ENCODE measurements around the gene ATP7B.

Gene ATP7B

DNA sequence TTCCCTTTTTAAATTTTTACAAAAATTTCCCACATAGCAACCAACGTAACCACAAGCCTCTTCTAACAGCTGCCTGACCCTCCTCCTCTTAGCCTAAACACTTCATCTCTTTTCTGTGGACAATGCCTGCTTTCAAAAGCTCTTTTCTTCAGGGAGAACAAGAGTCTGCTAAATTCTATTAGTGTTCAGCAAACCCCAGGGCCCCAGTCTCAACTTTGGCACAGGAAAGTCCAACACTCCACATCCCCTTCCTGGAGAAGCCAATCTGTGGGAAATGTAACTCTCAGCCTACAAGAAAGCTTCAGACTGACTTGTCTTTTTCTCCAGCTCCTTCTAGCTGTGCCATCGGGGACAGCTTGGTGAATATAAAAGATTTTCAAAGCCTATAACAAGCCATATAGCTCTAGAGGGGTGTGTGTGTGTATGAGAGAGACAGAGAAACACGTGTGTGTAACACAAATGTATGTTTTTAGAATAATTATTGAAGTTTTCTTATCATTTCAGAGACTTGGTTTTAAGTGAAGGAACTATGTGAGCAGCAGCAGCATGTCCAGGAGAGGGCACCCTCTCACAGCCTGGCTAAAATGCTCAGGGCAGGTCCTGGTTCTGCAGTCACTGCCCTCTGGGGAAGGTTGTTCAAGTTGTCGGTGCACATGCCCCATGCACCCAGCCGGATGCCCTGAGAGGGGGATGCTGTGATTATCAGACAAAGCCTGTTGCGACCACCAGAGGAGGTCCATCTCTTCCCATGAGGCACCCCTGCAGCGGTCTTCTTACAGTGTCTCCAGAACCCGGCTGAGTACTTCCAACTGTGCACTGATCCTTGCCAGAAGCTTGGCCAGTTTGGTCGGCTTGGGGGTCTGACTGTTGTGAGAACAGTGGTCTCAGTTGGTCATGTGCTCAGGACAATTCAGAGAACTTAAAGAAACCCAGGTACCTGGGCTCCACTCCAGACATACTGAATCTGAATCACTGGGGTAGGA, 115.1 kb downstream of the ATP7B start:
- Histone ChIP-seq H3K27ac (ENCODE audit: insufficient read depth in 1 of 2, low read depth in 1 of 2, low read length in 2 of 2, poor library complexity in 1 of 2, severe bottlenecking in 2 of 2) (no peak overlapping the region), H3K4me3 (ENCODE audit: control insufficient read depth in 1 of 7, extremely low read depth in 1 of 7, insufficient read depth in 4 of 7, low read depth in 2 of 7, low read length in 6 of 7) (peak overlapping the region in 1 of 7 experiments; percentile 35), H3K9me3 (ENCODE audit: control extremely low read depth in 1 of 5, control insufficient read depth in 4 of 5, insufficient read depth in 2 of 5, low read depth in 1 of 5, low read length in 4 of 5) (no peaks in the 10 kb centered on the region), H3K27me3 (replicated peaks in 2 of 5; ENCODE audit: control insufficient read depth in 4 of 5, insufficient read depth in 5 of 5, low read length in 4 of 5) (no peaks in the 10 kb centered on the region), H3K36me3 (ENCODE audit: control insufficient read depth in 4 of 4, insufficient read depth in 4 of 4, low read length in 3 of 4) (no peaks in the 10 kb centered on the region), H3K4me1 (ENCODE audit: control extremely low read depth in 1 of 4, control insufficient read depth in 4 of 4, insufficient read depth in 4 of 4, low read length in 3 of 4) (peaks cover 0 to 34% (median 3%) of the 10 kb centered on the region in 4 experiments)
- 49% methylated on average over 6 of the region's 9 CpGs for WGBS (ENCODE audit: insufficient coverage)
- POLR2A ChIA-PET, result interaction anchor here (1.0 kb wide), 1 partner anchor 309 kb away, joined by 3 read pairs; no protein-coding TSS in a partner anchor
- CTCF ChIA-PET, result interaction anchor here (0.7 to 7.4 kb wide), 37 partner anchors 10 to 305 kb away, joined by 3 to 57 read pairs (median 4); partner anchors contain the start of gene NEK5
- DNase-seq, result peak; percentile 72 to 84 (median 78)

GRCh38 chr13:51894239-51894638, 117.0 kb downstream of the ATP7B start:
- no peaks in the 10 kb centered on the region for H3K27me3 ChIP-seq (replicated peaks in 2 of 5; ENCODE audit: control insufficient read depth in 4 of 5, insufficient read depth in 5 of 5, low read length in 4 of 5)
- CTCF ChIA-PET, result interaction anchor here (1.0 to 7.4 kb wide), 11 partner anchors 11 to 237 kb away, joined by 3 to 57 read pairs (median 7); partner anchors contain the start of gene NEK5
- WGBS (ENCODE audit: insufficient coverage), result 98% methylated on average over 4 of the region's 4 CpGs
- DNase-seq, result no peak
- no peaks in the 10 kb centered on the region for H3K36me3 ChIP-seq (ENCODE audit: control insufficient read depth in 4 of 4, insufficient read depth in 4 of 4, low read length in 3 of 4)
- H3K9me3 ChIP-seq (ENCODE audit: control extremely low read depth in 1 of 5, control insufficient read depth in 4 of 5, insufficient read depth in 2 of 5, low read depth in 1 of 5, low read length in 4 of 5), result no peaks in the 10 kb centered on the region
- H3K27ac ChIP-seq (ENCODE audit: insufficient read depth in 1 of 2, low read depth in 1 of 2, low read length in 2 of 2, poor library complexity in 1 of 2, severe bottlenecking in 2 of 2), result no peak overlapping the region
- H3K4me1 ChIP-seq (ENCODE audit: control extremely low read depth in 1 of 4, control insufficient read depth in 4 of 4, insufficient read depth in 4 of 4, low read length in 3 of 4), result peaks cover 0 to 21% (median 3%) of the 10 kb centered on the region in 4 experiments
- H3K4me3 ChIP-seq (ENCODE audit: control insufficient read depth in 1 of 7, extremely low read depth in 1 of 7, insufficient read depth in 4 of 7, low read depth in 2 of 7, low read length in 6 of 7), result no peak overlapping the region
- POLR2A ChIA-PET, result interaction anchor here (0.6 kb wide), 1 partner anchor 1591 kb away, joined by 4 read pairs; no protein-coding TSS in a partner anchor

- ChIA-PET POLR2A (no interaction called here), CTCF (interaction anchor here (0.6 to 7.4 kb wide), 13 partner anchors 9 to 458 kb away, joined by 3 to 57 read pairs (median 4); partner anchors contain the start of gene NEK5)
- H3K4me3 ChIP-seq (ENCODE audit: control insufficient read depth in 1 of 7, extremely low read depth in 1 of 7, insufficient read depth in 4 of 7, low read depth in 2 of 7, low read length in 6 of 7), result no peak overlapping the region
- peaks cover 0 to 21% (median 3%) of the 10 kb centered on the region in 4 experiments for H3K4me1 ChIP-seq (ENCODE audit: control extremely low read depth in 1 of 4, control insufficient read depth in 4 of 4, insufficient read depth in 4 of 4, low read length in 3 of 4)
- DNase-seq, result no peak
- H3K27me3 ChIP-seq (replicated peaks in 2 of 5; ENCODE audit: control insufficient read depth in 4 of 5, insufficient read depth in 5 of 5, low read length in 4 of 5), result no peaks in the 10 kb centered on the region
- no peak overlapping the region for H3K27ac ChIP-seq (ENCODE audit: insufficient read depth in 1 of 2, low read depth in 1 of 2, low read length in 2 of 2, poor library complexity in 1 of 2, severe bottlenecking in 2 of 2)
- no peaks in the 10 kb centered on the region for H3K9me3 ChIP-seq (ENCODE audit: control extremely low read depth in 1 of 5, control insufficient read depth in 4 of 5, insufficient read depth in 2 of 5, low read depth in 1 of 5, low read length in 4 of 5)
- 51% methylated on average over 3 of the region's 3 CpGs for WGBS (ENCODE audit: insufficient coverage)
- H3K36me3 ChIP-seq (ENCODE audit: control insufficient read depth in 4 of 4, insufficient read depth in 4 of 4, low read length in 3 of 4), result no peaks in the 10 kb centered on the region
Measured at GRCh38 chr13:51892657-51893056, 118.6 kb downstream of the ATP7B start.

GRCh38 chr13:51887468-51887867, 123.8 kb downstream of the ATP7B start:
- Histone ChIP-seq H3K4me1 (ENCODE audit: control extremely low read depth in 1 of 4, control insufficient read depth in 4 of 4, insufficient read depth in 4 of 4, low read length in 3 of 4) (peaks cover 0 to 2% (median 0%) of the 10 kb centered on the region in 4 experiments), H3K36me3 (ENCODE audit: control insufficient read depth in 4 of 4, insufficient read depth in 4 of 4, low read length in 3 of 4) (no peaks in the 10 kb centered on the region), H3K9me3 (ENCODE audit: control extremely low read depth in 1 of 5, control insufficient read depth in 4 of 5, insufficient read depth in 2 of 5, low read depth in 1 of 5, low read length in 4 of 5) (peaks cover 0 to 13% (median 6%) of the 10 kb centered on the region in 5 experiments), H3K27ac (ENCODE audit: insufficient read depth in 1 of 2, low read depth in 1 of 2, low read length in 2 of 2, poor library complexity in 1 of 2, severe bottlenecking in 2 of 2) (no peak overlapping the region), H3K4me3 (ENCODE audit: control insufficient read depth in 1 of 7, extremely low read depth in 1 of 7, insufficient read depth in 4 of 7, low read depth in 2 of 7, low read length in 6 of 7) (no peak overlapping the region), H3K27me3 (replicated peaks in 2 of 5; ENCODE audit: control insufficient read depth in 4 of 5, insufficient read depth in 5 of 5, low read length in 4 of 5) (no peaks in the 10 kb centered on the region)
- ChIA-PET POLR2A (no interaction called here), CTCF (interaction anchor here (2.1 kb wide), 1 partner anchor 8 kb away, joined by 10 read pairs; no protein-coding TSS in a partner anchor)
- 80% methylated on average over 1 of the region's 2 CpGs for WGBS (ENCODE audit: insufficient coverage)
- no peak for DNase-seq

- ChIA-PET POLR2A (no interaction called here), CTCF (interaction anchor here (2.1 kb wide), 1 partner anchor 10 kb away, joined by 10 read pairs; no protein-coding TSS in a partner anchor)
- DNase-seq, result no peak
- H3K27ac ChIP-seq (ENCODE audit: insufficient read depth in 1 of 2, low read depth in 1 of 2, low read length in 2 of 2, poor library complexity in 1 of 2, severe bottlenecking in 2 of 2), result no peak overlapping the region
- H3K4me3 ChIP-seq (ENCODE audit: control insufficient read depth in 1 of 7, extremely low read depth in 1 of 7, insufficient read depth in 4 of 7, low read depth in 2 of 7, low read length in 6 of 7), result no peak overlapping the region
- H3K36me3 ChIP-seq (ENCODE audit: control insufficient read depth in 4 of 4, insufficient read depth in 4 of 4, low read length in 3 of 4), result no peaks in the 10 kb centered on the region
- H3K9me3 ChIP-seq (ENCODE audit: control extremely low read depth in 1 of 5, control insufficient read depth in 4 of 5, insufficient read depth in 2 of 5, low read depth in 1 of 5, low read length in 4 of 5), result peaks cover 0 to 16% (median 7%) of the 10 kb centered on the region in 5 experiments
- H3K27me3 ChIP-seq (replicated peaks in 2 of 5; ENCODE audit: control insufficient read depth in 4 of 5, insufficient read depth in 5 of 5, low read length in 4 of 5), result no peaks in the 10 kb centered on the region
- WGBS (ENCODE audit: insufficient coverage), result 93% methylated on average over 2 of the region's 2 CpGs
- H3K4me1 ChIP-seq (ENCODE audit: control extremely low read depth in 1 of 4, control insufficient read depth in 4 of 4, insufficient read depth in 4 of 4, low read length in 3 of 4), result no peaks in the 10 kb centered on the region
Measured at GRCh38 chr13:51885651-51886050, 125.6 kb downstream of the ATP7B start.

- no peaks in the 10 kb centered on the region for H3K36me3 ChIP-seq (ENCODE audit: control insufficient read depth in 4 of 4, insufficient read depth in 4 of 4, low read length in 3 of 4)
- WGBS (ENCODE audit: insufficient coverage), result 76% methylated on average over 5 of the region's 5 CpGs
- no peaks in the 10 kb centered on the region for H3K27me3 ChIP-seq (replicated peaks in 2 of 5; ENCODE audit: control insufficient read depth in 4 of 5, insufficient read depth in 5 of 5, low read length in 4 of 5)
- H3K27ac ChIP-seq (ENCODE audit: insufficient read depth in 1 of 2, low read depth in 1 of 2, low read length in 2 of 2, poor library complexity in 1 of 2, severe bottlenecking in 2 of 2), result no peak overlapping the region
- no peak overlapping the region for H3K4me3 ChIP-seq (ENCODE audit: control insufficient read depth in 1 of 7, extremely low read depth in 1 of 7, insufficient read depth in 4 of 7, low read depth in 2 of 7, low read length in 6 of 7)
- POLR2A ChIA-PET, result no interaction called here
- H3K9me3 ChIP-seq (ENCODE audit: control extremely low read depth in 1 of 5, control insufficient read depth in 4 of 5, insufficient read depth in 2 of 5, low read depth in 1 of 5, low read length in 4 of 5), result peaks cover 0 to 16% (median 7%) of the 10 kb centered on the region in 5 experiments
- no peak for DNase-seq
- H3K4me1 ChIP-seq (ENCODE audit: control extremely low read depth in 1 of 4, control insufficient read depth in 4 of 4, insufficient read depth in 4 of 4, low read length in 3 of 4), result no peaks in the 10 kb centered on the region
- CTCF ChIA-PET, result interaction anchor here (1.7 to 2.7 kb wide), 2 partner anchors 10 to 13 kb away, joined by 9 to 12 read pairs; no protein-coding TSS in a partner anchor
Measured at GRCh38 chr13:51883226-51883600, 128.0 kb downstream of the ATP7B start.

All from common myeloid progenitor, CD34-positive (primary cell).